ENCODE results near the gene PRR36. TPM values are rescaled to one million over a fixed set of nuclear protein-coding genes. Genes with fewer than 3 reads are reported as not detected.

PRR36 gene
- total and polyA plus RNA-seq, 10 of the 15 experiments (the other 5 are each of a cell fraction or from before 2014, with no cell fraction given): 0.04 TPM; not detected in 9

GRCh38 chr19:7921967-7922835 lies 48.0 kb upstream of the PRR36 start:
- Histone ChIP-seq H2AFZ (ENCODE audit: control insufficient read depth, low read depth, low read length) (no peak overlapping the region), H3K4me1 (ENCODE audit: control insufficient read depth, insufficient read depth, low read length) (peaks cover 11% of the 10 kb centered on the region), H3K27ac (ENCODE audit: control insufficient read depth, insufficient read depth) (no peak overlapping the region), H3K4me3 (no peak overlapping the region), H4K20me1 (ENCODE audit: control insufficient read depth, insufficient read depth) (no peaks in the 10 kb centered on the region), H3K36me3 (ENCODE audit: control insufficient read depth in 2 of 2, insufficient read depth in 2 of 2, low read length in 1 of 2) (no peaks in the 10 kb centered on the region; a peak in 2 of 4 replicates), H3K9me3 (replicated peaks; ENCODE audit: control insufficient read depth, insufficient read depth, low read length) (no peaks in the 10 kb centered on the region; the same call in 2 of the 3 replicates), H3K9ac (ENCODE audit: control insufficient read depth, insufficient read depth, low read length) (no peak overlapping the region), H3K27me3 (replicated peaks in 1 of 2; ENCODE audit: control insufficient read depth in 2 of 2, insufficient read depth in 2 of 2, low read length in 1 of 2) (peaks cover 3 to 17% of the 10 kb centered on the region in 2 experiments; a peak in 3 of 4 replicates), H3K4me2 (ENCODE audit: control insufficient read depth, insufficient read depth) (no peak overlapping the region), H3K79me2 (ENCODE audit: control insufficient read depth, insufficient read depth, low read length) (no peaks in the 10 kb centered on the region)
- TF ChIP-seq ZNF687 (IDR thresholded peaks at IDR 0.05): no peak
- intact Hi-C loops (cut with micrococcal nuclease; ENCODE audit: unreplicated experiment) (no loop called here), in situ Hi-C loops (cut with MboI) (no loop called here)
- ChIA-PET POLR2A (interaction anchor here (1.6 to 2.9 kb wide), 2 partner anchors 18 to 25 kb away, joined by 4 to 27 read pairs; partner anchors contain the start of gene MAP2K7), CTCF (interaction anchor here (1.0 to 3.9 kb wide), 3 partner anchors 22 to 68 kb away, joined by 3 to 32 read pairs (median 19); partner anchors contain the start of gene TIMM44), SMC1A (ENCODE audit: uncharacterized antibody, unreplicated experiment) (interaction anchor here (2.5 kb wide), 1 partner anchor 19 kb away, joined by 13 read pairs; the partner anchor contains the start of gene MAP2K7), RAD21 (ENCODE audit: unreplicated experiment) (interaction anchor here (0.6 to 1.1 kb wide), 2 partner anchors 18 to 123 kb away, joined by 3 to 4 read pairs; partner anchors contain the start of gene MAP2K7)
- DNase-seq (ENCODE audit: low read depth, low spot score) (no peak), FAIRE-seq (no peak), ATAC-seq (no peak)
- 81% methylated on average over 31 of the region's 31 CpGs for WGBS (ENCODE audit: insufficient coverage, insufficient replicate concordance, low lambda C conversion rate, missing lambda C conversion rate)
- BruUV-seq (replicated peaks): no TSS peak
